ENCODE data around the gene AP4B1. TPM values are rescaled to one million over a fixed set of nuclear protein-coding genes. Genes with fewer than 3 reads are reported as not detected.

AP4B1 gene
- total RNA-seq, 1 experiment from 2014 or later, result 11.1 TPM

DNA sequence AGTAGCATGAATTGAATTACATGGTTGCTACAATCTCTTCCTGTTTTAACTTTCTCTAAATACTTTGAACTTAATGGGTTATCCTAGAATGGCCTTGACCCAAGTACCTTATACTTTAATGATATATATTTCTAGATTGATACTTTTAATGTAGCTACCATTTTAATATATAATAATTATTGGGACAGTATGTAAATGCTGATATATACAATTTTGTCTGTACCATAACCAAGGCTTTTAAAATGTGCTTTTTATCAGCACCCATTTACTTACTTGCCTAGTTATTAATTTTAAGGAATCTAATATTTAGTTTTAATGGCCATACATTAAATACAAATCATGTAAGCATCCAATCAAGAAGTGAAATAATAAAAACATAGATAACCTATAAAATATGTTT is 37.9 kb upstream of the AP4B1 start:
- Histone ChIP-seq H3K79me2 (ENCODE audit: insufficient read depth, low read length) (peaks cover 55% of the 10 kb centered on the region), H4K20me1 (ENCODE audit: insufficient read depth) (no peaks in the 10 kb centered on the region), H3K27me3 (ENCODE audit: insufficient read depth, low read length) (no peaks in the 10 kb centered on the region), H3K27ac (ENCODE audit: low read depth, low read length) (no peak overlapping the region), H3K36me3 (ENCODE audit: control insufficient read depth in 1 of 2, insufficient read depth in 2 of 2, low read length in 2 of 2) (peaks cover 10 to 11% of the 10 kb centered on the region in 2 experiments; a peak in 3 of 4 replicates), H3K9me2 (ENCODE audit: insufficient read depth) (no peaks in the 10 kb centered on the region), H3K9me3 (ENCODE audit: control insufficient read depth in 1 of 2, insufficient read depth in 1 of 2, low read depth in 1 of 2, low read length in 2 of 2) (no peaks in the 10 kb centered on the region), H3K4me2 (ENCODE audit: low read length) (no peak overlapping the region), H3K9ac (ENCODE audit: low read length) (no peak overlapping the region), H3K4me3 (replicated peaks in 1 of 2; ENCODE audit: low read depth in 1 of 2, low read length in 2 of 2) (no peak overlapping the region), H3K4me1 (ENCODE audit: control insufficient read depth in 1 of 2, insufficient read depth in 2 of 2, low read length in 2 of 2) (no peaks in the 10 kb centered on the region), H2AFZ (ENCODE audit: low read depth, low read length, poor library complexity, severe bottlenecking) (no peak overlapping the region)
- intact Hi-C loops (cut with micrococcal nuclease), result no loop called here
- DNase-seq (ENCODE audit: low read depth, low spot score) (no peak), ATAC-seq (no peak)
- ChIA-PET POLR2A (no interaction called here), RAD21 (ENCODE audit: low non-redundant PET in 1 of 2, low total read pairs in 2 of 2, uncharacterized antibody in 2 of 2, unreplicated experiment in 2 of 2) (no interaction called here), CTCF (no interaction called here)
- TF ChIP-seq SRF (IDR thresholded peaks at IDR 0.05; ENCODE audit: low read depth), result no peak
- no TSS peak for BruUV-seq (replicated peaks)

- no peak for DNase-seq (ENCODE audit: low read depth, low spot score)
- ATAC-seq, result no peak
- H3K4me1 ChIP-seq (ENCODE audit: control insufficient read depth in 1 of 2, insufficient read depth in 2 of 2, low read length in 2 of 2), result no peaks in the 10 kb centered on the region
- H3K9me3 ChIP-seq (ENCODE audit: control insufficient read depth in 1 of 2, insufficient read depth in 1 of 2, low read depth in 1 of 2, low read length in 2 of 2), result no peaks in the 10 kb centered on the region
- TF ChIP-seq SIN3A (IDR thresholded peaks at IDR 0.05; ENCODE audit: low read depth) (no peak), FOSL1 (IDR thresholded peaks at IDR 0.05; ENCODE audit: low read depth) (no peak), MAX (IDR thresholded peaks at IDR 0.05) (no peak), ZFX (IDR thresholded peaks at IDR 0.05) (no peak), SP1 (IDR thresholded peaks at IDR 0.05; ENCODE audit: low read depth) (no peak), CTCF (IDR thresholded peaks at IDR 0.05 in 2 of 3, conservative IDR thresholded peaks at IDR 0.05 in 1 of 3; ENCODE audit: borderline replicate concordance in 1 of 3, insufficient read depth in 1 of 3, low read depth in 2 of 3, low read length in 2 of 3) (no peak), POLR2AphosphoS5 (IDR thresholded peaks at IDR 0.05; ENCODE audit: low read depth, low read length) (no peak)
- TF ChIP-seq, protein P1, sequence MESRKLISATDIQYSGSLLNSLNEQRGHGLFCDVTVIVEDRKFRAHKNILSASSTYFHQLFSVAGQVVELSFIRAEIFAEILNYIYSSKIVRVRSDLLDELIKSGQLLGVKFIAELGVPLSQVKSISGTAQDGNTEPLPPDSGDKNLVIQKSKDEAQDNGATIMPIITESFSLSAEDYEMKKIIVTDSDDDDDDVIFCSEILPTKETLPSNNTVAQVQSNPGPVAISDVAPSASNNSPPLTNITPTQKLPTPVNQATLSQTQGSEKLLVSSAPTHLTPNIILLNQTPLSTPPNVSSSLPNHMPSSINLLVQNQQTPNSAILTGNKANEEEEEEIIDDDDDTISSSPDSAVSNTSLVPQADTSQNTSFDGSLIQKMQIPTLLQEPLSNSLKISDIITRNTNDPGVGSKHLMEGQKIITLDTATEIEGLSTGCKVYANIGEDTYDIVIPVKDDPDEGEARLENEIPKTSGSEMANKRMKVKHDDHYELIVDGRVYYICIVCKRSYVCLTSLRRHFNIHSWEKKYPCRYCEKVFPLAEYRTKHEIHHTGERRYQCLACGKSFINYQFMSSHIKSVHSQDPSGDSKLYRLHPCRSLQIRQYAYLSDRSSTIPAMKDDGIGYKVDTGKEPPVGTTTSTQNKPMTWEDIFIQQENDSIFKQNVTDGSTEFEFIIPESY (IDR thresholded peaks at IDR 0.05; ENCODE audit: extremely low read depth, insufficient replicate concordance, low read length), result no peak
- POLR2A ChIA-PET, result no interaction called here
- no peak overlapping the region for H3K4me2 ChIP-seq (ENCODE audit: low read length)
- no peaks in the 10 kb centered on the region for H4K20me1 ChIP-seq (ENCODE audit: insufficient read depth)
- peaks cover 10 to 11% of the 10 kb centered on the region in 2 experiments; a peak in 3 of 4 replicates for H3K36me3 ChIP-seq (ENCODE audit: control insufficient read depth in 1 of 2, insufficient read depth in 2 of 2, low read length in 2 of 2)
- H3K9ac ChIP-seq (ENCODE audit: low read length), result no peak overlapping the region
- no TSS peak for BruUV-seq (replicated peaks)
- H3K27me3 ChIP-seq (ENCODE audit: insufficient read depth, low read length), result no peaks in the 10 kb centered on the region
- CTCF ChIA-PET, result no interaction called here
- no peak overlapping the region for H2AFZ ChIP-seq (ENCODE audit: low read depth, low read length, poor library complexity, severe bottlenecking)
- no peak overlapping the region for H3K4me3 ChIP-seq (replicated peaks in 1 of 2; ENCODE audit: low read depth in 1 of 2, low read length in 2 of 2)
- peaks cover 55% of the 10 kb centered on the region for H3K79me2 ChIP-seq (ENCODE audit: insufficient read depth, low read length)
- intact Hi-C loops (cut with micrococcal nuclease), result no loop called here
- no peak overlapping the region for H3K27ac ChIP-seq (ENCODE audit: low read depth, low read length)
- no peaks in the 10 kb centered on the region for H3K9me2 ChIP-seq (ENCODE audit: insufficient read depth)
- RAD21 ChIA-PET (ENCODE audit: low non-redundant PET in 1 of 2, low total read pairs in 2 of 2, uncharacterized antibody in 2 of 2, unreplicated experiment in 2 of 2), result no interaction called here
Observed at GRCh38 chr1:113941245-113941559, 36.6 kb upstream of the AP4B1 start.
